ENCODE data around the gene CABP7.

The CABP7 gene

GRCh38 chr22:29691636-29692326 lies 28.0 kb upstream of the CABP7 start:
- Histone ChIP-seq H3K36me3 (ENCODE audit: insufficient read depth, low read length) (no peaks in the 10 kb centered on the region), H3K27me3 (ENCODE audit: insufficient read depth, low read length) (no peaks in the 10 kb centered on the region), H3K4me3 (ENCODE audit: low read length) (no peak overlapping the region), H3K27ac (ENCODE audit: low read depth, low read length) (peak overlapping the region; percentile 29; the same call in 1 of the 2 replicates), H3K9me3 (ENCODE audit: insufficient read depth, low read depth, low read length) (no peaks in the 10 kb centered on the region), H3K9ac (ENCODE audit: low read depth, low read length) (0 out of 2 replicates have a peak overlapping the region, but pooled peaks have one; percentile 17), H3K4me1 (ENCODE audit: insufficient read depth, low read length) (peaks cover 44% of the 10 kb centered on the region)
- 39% methylated on average over 13 of the region's 13 CpGs for WGBS

- 74% methylated on average over 4 of the region's 4 CpGs for WGBS
- H3K9ac ChIP-seq (ENCODE audit: low read depth, low read length), result 0 out of 2 replicates have a peak overlapping the region, but pooled peaks have one; percentile 17
- peak overlapping the region; percentile 3; the same call in 1 of the 2 replicates for H3K27ac ChIP-seq (ENCODE audit: low read depth, low read length)
Observed at GRCh38 chr22:29692327-29692640, 27.5 kb upstream of the CABP7 start.

GRCh38 chr22:29693161-29693560 lies 26.6 kb upstream of the CABP7 start:
- H3K9me3 ChIP-seq (ENCODE audit: insufficient read depth, low read depth, low read length), result no peaks in the 10 kb centered on the region
- no peaks in the 10 kb centered on the region for H3K36me3 ChIP-seq (ENCODE audit: insufficient read depth, low read length)
- peaks cover 39% of the 10 kb centered on the region for H3K4me1 ChIP-seq (ENCODE audit: insufficient read depth, low read length)
- 92% methylated on average over 8 of the region's 8 CpGs for WGBS
- H3K27ac ChIP-seq (ENCODE audit: low read depth, low read length), result no peak overlapping the region
- no peaks in the 10 kb centered on the region for H3K27me3 ChIP-seq (ENCODE audit: insufficient read depth, low read length)
- no peak overlapping the region for H3K9ac ChIP-seq (ENCODE audit: low read depth, low read length)
- no peak overlapping the region for H3K4me3 ChIP-seq (ENCODE audit: low read length)

More at GRCh38 chr22:29692327-29692640, 27.5 kb upstream of the CABP7 start:
- Histone ChIP-seq H3K4me1 (ENCODE audit: insufficient read depth, low read length) (peaks cover 44% of the 10 kb centered on the region), H3K4me3 (ENCODE audit: low read length) (no peak overlapping the region), H3K36me3 (ENCODE audit: insufficient read depth, low read length) (no peaks in the 10 kb centered on the region), H3K27me3 (ENCODE audit: insufficient read depth, low read length) (no peaks in the 10 kb centered on the region), H3K9me3 (ENCODE audit: insufficient read depth, low read depth, low read length) (no peaks in the 10 kb centered on the region)

- H3K9ac ChIP-seq (ENCODE audit: low read depth, low read length), result no peak overlapping the region
- H3K9me3 ChIP-seq (ENCODE audit: insufficient read depth, low read depth, low read length), result no peaks in the 10 kb centered on the region
- no peaks in the 10 kb centered on the region for H3K36me3 ChIP-seq (ENCODE audit: insufficient read depth, low read length)
- H3K27me3 ChIP-seq (ENCODE audit: insufficient read depth, low read length), result no peaks in the 10 kb centered on the region
- H3K27ac ChIP-seq (ENCODE audit: low read depth, low read length), result no peak overlapping the region
- no peak overlapping the region for H3K4me3 ChIP-seq (ENCODE audit: low read length)
- 84% methylated on average over 9 of the region's 9 CpGs for WGBS
- peaks cover 37% of the 10 kb centered on the region for H3K4me1 ChIP-seq (ENCODE audit: insufficient read depth, low read length)
Observed at GRCh38 chr22:29693671-29694070, 26.1 kb upstream of the CABP7 start.

- H3K27me3 ChIP-seq (ENCODE audit: insufficient read depth, low read length), result peaks cover under 1% of the 10 kb centered on the region; the same call in 1 of the 2 replicates
- WGBS, result 96% methylated on average over 33 of the region's 33 CpGs
- H3K9me3 ChIP-seq (ENCODE audit: insufficient read depth, low read depth, low read length), result no peaks in the 10 kb centered on the region
- no peak overlapping the region for H3K27ac ChIP-seq (ENCODE audit: low read depth, low read length)
- no peak overlapping the region for H3K9ac ChIP-seq (ENCODE audit: low read depth, low read length)
- no peak overlapping the region for H3K4me3 ChIP-seq (ENCODE audit: low read length)
- no peaks in the 10 kb centered on the region for H3K36me3 ChIP-seq (ENCODE audit: insufficient read depth, low read length)
- H3K4me1 ChIP-seq (ENCODE audit: insufficient read depth, low read length), result peaks cover 28% of the 10 kb centered on the region
Observed at GRCh38 chr22:29695129-29695926, 24.5 kb upstream of the CABP7 start.

- H3K9me3 ChIP-seq (ENCODE audit: insufficient read depth, low read depth, low read length), result no peaks in the 10 kb centered on the region
- H3K27ac ChIP-seq (ENCODE audit: low read depth, low read length), result no peak overlapping the region
- H3K9ac ChIP-seq (ENCODE audit: low read depth, low read length), result no peak overlapping the region
- H3K36me3 ChIP-seq (ENCODE audit: insufficient read depth, low read length), result no peaks in the 10 kb centered on the region
- no peak overlapping the region for H3K4me3 ChIP-seq (ENCODE audit: low read length)
- peaks cover 25% of the 10 kb centered on the region for H3K27me3 ChIP-seq (ENCODE audit: insufficient read depth, low read length)
- 92% methylated on average over 16 of the region's 16 CpGs for WGBS
- peaks cover 29% of the 10 kb centered on the region for H3K4me1 ChIP-seq (ENCODE audit: insufficient read depth, low read length)
Observed at GRCh38 chr22:29697853-29698598, 21.8 kb upstream of the CABP7 start.

- Histone ChIP-seq H3K9me3 (ENCODE audit: insufficient read depth, low read depth, low read length) (no peaks in the 10 kb centered on the region), H3K4me1 (ENCODE audit: insufficient read depth, low read length) (peaks cover 45% of the 10 kb centered on the region), H3K9ac (ENCODE audit: low read depth, low read length) (no peak overlapping the region), H3K36me3 (ENCODE audit: insufficient read depth, low read length) (no peaks in the 10 kb centered on the region), H3K27ac (ENCODE audit: low read depth, low read length) (no peak overlapping the region), H3K27me3 (ENCODE audit: insufficient read depth, low read length) (peaks cover 45% of the 10 kb centered on the region), H3K4me3 (ENCODE audit: low read length) (no peak overlapping the region)
- 71% methylated on average over 19 of the region's 19 CpGs for WGBS
Observed at GRCh38 chr22:29700206-29700899, 19.4 kb upstream of the CABP7 start.

- Histone ChIP-seq H3K27ac (ENCODE audit: low read depth, low read length) (no peak overlapping the region), H3K36me3 (ENCODE audit: insufficient read depth, low read length) (no peaks in the 10 kb centered on the region), H3K4me3 (ENCODE audit: low read length) (no peak overlapping the region), H3K9me3 (ENCODE audit: insufficient read depth, low read depth, low read length) (no peaks in the 10 kb centered on the region), H3K9ac (ENCODE audit: low read depth, low read length) (no peak overlapping the region), H3K27me3 (ENCODE audit: insufficient read depth, low read length) (peaks cover 47% of the 10 kb centered on the region), H3K4me1 (ENCODE audit: insufficient read depth, low read length) (peaks cover 45% of the 10 kb centered on the region)
- 54% methylated on average over 9 of the region's 9 CpGs for WGBS
Observed at GRCh38 chr22:29700900-29701154, 19.0 kb upstream of the CABP7 start.

- H3K27me3 ChIP-seq (ENCODE audit: insufficient read depth, low read length), result peaks cover 51% of the 10 kb centered on the region
- H3K9ac ChIP-seq (ENCODE audit: low read depth, low read length), result no peak overlapping the region
- WGBS, result 35% methylated on average over 14 of the region's 14 CpGs
- peaks cover 45% of the 10 kb centered on the region for H3K4me1 ChIP-seq (ENCODE audit: insufficient read depth, low read length)
- no peak overlapping the region for H3K4me3 ChIP-seq (ENCODE audit: low read length)
- no peak overlapping the region for H3K27ac ChIP-seq (ENCODE audit: low read depth, low read length)
- no peaks in the 10 kb centered on the region for H3K9me3 ChIP-seq (ENCODE audit: insufficient read depth, low read depth, low read length)
- no peaks in the 10 kb centered on the region for H3K36me3 ChIP-seq (ENCODE audit: insufficient read depth, low read length)
Observed at GRCh38 chr22:29701155-29701999, 18.4 kb upstream of the CABP7 start.
